GM04504 (cell line): ENCODE results near the gene DGKB.

Experiments used
- DNase-seq: peaks from one replicate; pipeline ENCODE4 v3.0.0-alpha.2; 2012; ENCODE audit warnings: low read depth

DGKB gene

GRCh38 chr7:14124716-14125115 is 777.8 kb downstream of the DGKB start:
- DNase-seq = no peak

GRCh38 chr7:14123923-14124322 is 778.6 kb downstream of the DGKB start:
- DNase-seq = no peak

GRCh38 chr7:14115701-14116100 is 786.9 kb downstream of the DGKB start:
- DNase-seq = no peak

GRCh38 chr7:14104861-14105260 is 797.7 kb downstream of the DGKB start:
- DNase-seq = no peak

GRCh38 chr7:14096159-14096558 is 806.4 kb downstream of the DGKB start:
- DNase-seq = no peak

- no peak for DNase-seq
These were observed 807.2 kb downstream of the DGKB start for GRCh38 chr7:14095233-14095950.
